Endometrial microvascular endothelial cells (primary cell): ENCODE results near the gene OSBPL10. TPM values are rescaled to one million over a fixed set of nuclear protein-coding genes. Genes with fewer than 3 reads are reported as not detected.

Source experiments
- in situ Hi-C: cut with HindIII; loops from 2 replicates; pipeline ENCODE4 v1.10.0; 2017; ENCODE audit warnings: low sequenced_read_pairs, low pct_unique_long_range_greater_than_20kb; ENCODE audit errors: inconsistent ontology term
- total RNA-seq: library from RNA; depleted of rRNA; stranded (reverse); fragments of >200 nt; gene quantifications from one replicate; pipeline ENCODE4 v1.2.3, GENCODE V29; 2015; ENCODE audit errors: inconsistent ontology term

The OSBPL10 gene
- total RNA-seq, 1 donor from 2014 or later = 23.3 TPM

- in situ Hi-C loops = no loop called here
These were observed 208.8 kb downstream of the OSBPL10 start for GRCh38 chr3:31772272-31772671.

GRCh38 chr3:31770822-31771326 is 210.2 kb downstream of the OSBPL10 start:
- in situ Hi-C loops = no loop called here

GRCh38 chr3:31768479-31769125 is 212.5 kb downstream of the OSBPL10 start:
- in situ Hi-C loops = no loop called here

GRCh38 chr3:31767920-31768319 is 213.1 kb downstream of the OSBPL10 start:
- in situ Hi-C loops = no loop called here

- in situ Hi-C loops = no loop called here
These were observed 214.4 kb downstream of the OSBPL10 start for GRCh38 chr3:31766669-31767068.

GRCh38 chr3:31765871-31766270 is 215.2 kb downstream of the OSBPL10 start:
- in situ Hi-C loops = no loop called here

- in situ Hi-C loops = no loop called here
These were observed 217.3 kb downstream of the OSBPL10 start for GRCh38 chr3:31763731-31764130.

- in situ Hi-C loops = no loop called here
These were observed 218.1 kb downstream of the OSBPL10 start for GRCh38 chr3:31762888-31763351.

GRCh38 chr3:31762097-31762764 is 218.8 kb downstream of the OSBPL10 start:
- in situ Hi-C loops = no loop called here

GRCh38 chr3:31760654-31761053 is 220.4 kb downstream of the OSBPL10 start:
- in situ Hi-C loops = no loop called here

GRCh38 chr3:31758322-31758965 is 222.6 kb downstream of the OSBPL10 start:
- in situ Hi-C loops = no loop called here

- in situ Hi-C loops = no loop called here
These were observed 225.0 kb downstream of the OSBPL10 start for GRCh38 chr3:31755926-31756658.

GRCh38 chr3:31754575-31755278 is 226.3 kb downstream of the OSBPL10 start:
- in situ Hi-C loops = no loop called here

- in situ Hi-C loops = no loop called here
These were observed 228.0 kb downstream of the OSBPL10 start for GRCh38 chr3:31753050-31753425.

- in situ Hi-C loops = no loop called here
These were observed 228.6 kb downstream of the OSBPL10 start for GRCh38 chr3:31752305-31753049.

- in situ Hi-C loops = no loop called here
These were observed 230.7 kb downstream of the OSBPL10 start for GRCh38 chr3:31750341-31750740.

GRCh38 chr3:31748933-31749295 is 232.1 kb downstream of the OSBPL10 start:
- in situ Hi-C loops = no loop called here

GRCh38 chr3:31748281-31748932 is 232.7 kb downstream of the OSBPL10 start:
- in situ Hi-C loops = no loop called here
